Mesenchymal stem cell (in vitro differentiated cells and primary cell): ENCODE measurements around the gene PHKB.

Experiments used
- DNase-seq: peaks from one replicate; pipeline ENCODE4 v3.0.0-alpha.2; 2013
- H2AFZ ChIP-seq: one replicate; pipeline ENCODE4 v1.6.1; 2013; ENCODE audit warnings: low read depth, mild to moderate bottlenecking, control low read depth, inconsistent platforms, low read length, moderate library complexity
- H2AK5ac ChIP-seq: 2 replicates; pipeline ENCODE4 v1.6.1; 2013; ENCODE audit warnings: low read length, moderate library complexity, mild to moderate bottlenecking, inconsistent platforms; ENCODE audit not compliant: severe bottlenecking
- H2BK120ac ChIP-seq: one replicate; pipeline ENCODE4 v1.6.1; 2013; ENCODE audit warnings: low read depth, mild to moderate bottlenecking, inconsistent platforms, low read length, moderate library complexity
- H2BK12ac ChIP-seq, 2 experiments: one replicate each; pipeline ENCODE4 v1.6.1; 2013; ENCODE audit warnings: inconsistent platforms in 2 of 2, low read length in 2 of 2, mild to moderate bottlenecking in 2 of 2, moderate library complexity in 2 of 2, control low read depth in 1 of 2
- H2BK15ac ChIP-seq: one replicate; pipeline ENCODE4 v1.6.1; 2013; ENCODE audit warnings: mild to moderate bottlenecking, low read depth, inconsistent platforms; ENCODE audit not compliant: poor library complexity, severe bottlenecking
- H2BK5ac ChIP-seq: 2 replicates; pipeline ENCODE4 v1.6.1; 2013; ENCODE audit warnings: low read depth, mild to moderate bottlenecking, low read length, control low read depth, inconsistent platforms; ENCODE audit not compliant: poor library complexity, severe bottlenecking
- H3K14ac ChIP-seq, 2 experiments: one replicate each; pipeline ENCODE4 v1.6.1; 2013; ENCODE audit warnings: inconsistent platforms in 2 of 2, low read length in 2 of 2, control low read depth in 1 of 2, mild to moderate bottlenecking in 1 of 2, moderate library complexity in 1 of 2
- H3K18ac ChIP-seq, 2 experiments: one replicate each; pipeline ENCODE4 v1.6.1; 2013; ENCODE audit warnings: inconsistent platforms in 2 of 2, low read length in 2 of 2, control low read depth in 1 of 2, low read depth in 1 of 2, mild to moderate bottlenecking in 1 of 2
- H3K23ac ChIP-seq, 2 experiments: one replicate each; pipeline ENCODE4 v1.6.1; 2013; ENCODE audit warnings: inconsistent platforms in 2 of 2, low read length in 2 of 2, mild to moderate bottlenecking in 2 of 2, moderate library complexity in 2 of 2, control low read depth in 1 of 2
- H3K27ac ChIP-seq: 2 replicates; pipeline ENCODE4 v1.5.1; 2013; ENCODE audit warnings: mild to moderate bottlenecking, moderate library complexity, low read length, control low read depth, inconsistent platforms; ENCODE audit not compliant: poor library complexity, severe bottlenecking
- H3K27me3 ChIP-seq, 2 experiments: 2 replicates each; pipeline versions ENCODE4 v1.6.1 to v1.7.0; 2013; ENCODE audit warnings: low read length in 2 of 2, mild to moderate bottlenecking in 2 of 2, moderate library complexity in 2 of 2, control low read depth in 1 of 2, inconsistent platforms in 1 of 2; ENCODE audit not compliant: control insufficient read depth in 1 of 2, insufficient read depth in 1 of 2
- H3K36me3 ChIP-seq, 2 experiments: 2 replicates each; pipeline versions ENCODE4 v1.6.1 to v1.7.0; 2013; ENCODE audit warnings: low read length in 2 of 2, control low read depth in 1 of 2, inconsistent platforms in 1 of 2, low read depth in 1 of 2, mild to moderate bottlenecking in 1 of 2; ENCODE audit not compliant: insufficient read depth in 2 of 2, control insufficient read depth in 1 of 2
- H3K4ac ChIP-seq, 2 experiments: one replicate each; pipeline ENCODE4 v1.6.1; 2013; ENCODE audit warnings: inconsistent platforms in 2 of 2, low read length in 2 of 2, mild to moderate bottlenecking in 2 of 2, moderate library complexity in 2 of 2, control low read depth in 1 of 2, low read depth in 1 of 2
- H3K4me1 ChIP-seq: 2 replicates; pipeline ENCODE4 v1.6.1; 2013; ENCODE audit warnings: low read depth, low read length, control low read depth; ENCODE audit not compliant: control insufficient read depth, insufficient read depth
- H3K4me2 ChIP-seq: 2 replicates; pipeline ENCODE4 v1.6.1; 2013; ENCODE audit warnings: low read length, mild to moderate bottlenecking, inconsistent platforms; ENCODE audit not compliant: poor library complexity, severe bottlenecking
- H3K4me3 ChIP-seq, 2 experiments: 2 replicates each; pipeline versions ENCODE4 v1.5.1 to v1.7.0; 2013; ENCODE audit warnings: low read length in 2 of 2, mild to moderate bottlenecking in 2 of 2, control low read depth in 1 of 2, low read depth in 1 of 2; ENCODE audit not compliant: insufficient read depth in 1 of 2
- H3K79me1 ChIP-seq: replicated peaks from 2 replicates; pipeline ENCODE4 v1.6.1; 2013; ENCODE audit warnings: mild to moderate bottlenecking, control low read depth, low read length, inconsistent platforms; ENCODE audit not compliant: poor library complexity, severe bottlenecking
- H3K9ac ChIP-seq: 2 replicates; pipeline ENCODE4 v1.7.0; 2013; ENCODE audit warnings: mild to moderate bottlenecking, low read length, moderate library complexity
- H3K9me3 ChIP-seq: 2 replicates; pipeline ENCODE4 v1.7.0; 2013; ENCODE audit warnings: mild to moderate bottlenecking, low read length; ENCODE audit not compliant: control insufficient read depth
- H4K8ac ChIP-seq: one replicate; pipeline ENCODE4 v1.6.1; 2013; ENCODE audit warnings: inconsistent platforms, mild to moderate bottlenecking, low read length, moderate library complexity
- H4K91ac ChIP-seq: one replicate; pipeline ENCODE4 v1.6.1; 2013; ENCODE audit warnings: mild to moderate bottlenecking, low read length, inconsistent platforms
- WGBS: methylation state at CpG from one replicate; pipeline ENCODE4 v1.1.7; 2013; ENCODE audit warnings: mixed read lengths; 5-methylcytosine and 5-hydroxymethylcytosine counted together

The PHKB gene

DNA sequence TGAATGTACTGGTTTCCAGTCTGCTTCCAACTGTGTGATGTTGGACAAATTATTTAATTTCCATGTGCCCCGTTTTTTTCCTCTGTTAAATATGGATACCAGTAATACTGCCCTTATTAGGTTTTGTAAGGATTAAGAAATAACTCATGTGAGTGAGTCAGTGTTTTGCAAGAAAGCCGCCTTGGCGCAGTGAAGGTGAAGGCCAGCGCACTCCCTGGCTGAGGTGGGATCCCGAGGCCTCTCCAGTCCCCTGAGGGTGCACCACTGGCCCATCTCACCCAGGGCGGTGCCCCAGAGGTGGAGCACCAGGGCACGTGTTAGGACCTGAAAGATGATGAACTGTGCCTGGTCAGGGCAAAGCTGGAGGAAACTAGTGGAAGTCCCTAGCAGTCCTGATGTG, 43.5 kb downstream of the PHKB start:
- Histone ChIP-seq H3K4ac (no peak overlapping the region), H3K4me3 (no peak overlapping the region), H2BK5ac (no peak overlapping the region), H3K36me3 (peaks cover 15 to 61% of the 10 kb centered on the region in 2 experiments), H3K79me1 (peaks cover 6% of the 10 kb centered on the region), H3K27me3 (no peaks in the 10 kb centered on the region), H3K9ac (no peak overlapping the region), H3K23ac (no peak overlapping the region), H3K14ac (no peak overlapping the region), H2AK5ac (no peak overlapping the region), H2BK12ac (peak overlapping the region in 1 of 2 experiments; percentile 8), H3K18ac (peak overlapping the region in 1 of 2 experiments; percentile 40), H2AFZ (no peak overlapping the region), H4K8ac (no peak overlapping the region), H4K91ac (peak overlapping the region; percentile 5), H3K4me1 (peaks cover 8% of the 10 kb centered on the region), H2BK15ac (no peak overlapping the region), H3K27ac (no peak overlapping the region), H2BK120ac (no peak overlapping the region), H3K9me3 (no peaks in the 10 kb centered on the region), H3K4me2 (no peak overlapping the region)
- DNase-seq = peak; percentile 56
- 93% methylated on average over 6 of the region's 7 CpGs for WGBS

DNA sequence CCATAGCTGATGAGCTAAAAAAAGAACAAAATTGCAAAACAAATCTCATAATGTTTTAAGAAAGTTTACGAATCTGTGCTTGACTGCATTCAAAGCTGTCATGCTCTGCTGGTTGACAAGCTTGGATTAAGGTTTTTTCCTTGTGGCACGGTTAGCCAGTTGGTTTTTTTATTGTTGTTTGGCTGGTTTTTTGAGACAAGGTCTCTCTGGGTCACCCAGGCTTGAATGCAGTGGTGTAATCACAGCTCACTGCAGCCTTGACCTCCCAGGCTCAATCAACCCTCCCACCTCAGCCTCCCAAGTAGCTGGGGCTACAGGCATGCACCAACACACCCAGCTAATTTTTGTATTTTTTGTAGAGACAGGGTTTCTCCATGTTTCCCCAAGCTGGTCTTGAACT, 45.7 kb downstream of the PHKB start:
- H2BK120ac ChIP-seq = no peak overlapping the region
- no peak overlapping the region for H3K14ac ChIP-seq
- peaks cover 9% of the 10 kb centered on the region for H3K4me1 ChIP-seq

DNA sequence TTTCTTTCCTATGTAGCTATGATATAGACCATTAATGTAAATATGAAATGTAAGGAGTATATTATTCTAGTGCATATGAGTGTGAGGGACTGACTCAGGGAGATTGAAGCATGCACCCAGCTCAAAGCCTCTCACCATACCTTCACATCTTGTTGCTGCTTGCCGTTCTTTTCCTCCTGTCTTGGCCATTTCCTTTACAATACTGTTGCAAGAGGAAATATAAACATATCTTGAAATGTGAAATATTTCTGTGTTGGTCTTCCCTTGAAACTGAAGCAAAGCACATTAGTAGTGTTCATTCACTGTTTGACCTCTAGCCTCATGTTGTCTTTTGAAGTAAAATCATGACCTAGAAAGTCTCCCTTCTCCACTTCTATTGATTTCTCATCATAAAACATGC, 46.6 kb downstream of the PHKB start:
- no peak overlapping the region for H2BK120ac ChIP-seq
- H2AFZ ChIP-seq = no peak overlapping the region
- no peak overlapping the region for H2BK12ac ChIP-seq
- peaks cover 10% of the 10 kb centered on the region for H3K4me1 ChIP-seq
- H3K18ac ChIP-seq = no peak overlapping the region
- peaks cover 12 to 64% of the 10 kb centered on the region in 2 experiments for H3K36me3 ChIP-seq
- no peak overlapping the region for H4K8ac ChIP-seq
- no peaks in the 10 kb centered on the region for H3K9me3 ChIP-seq
- H3K27ac ChIP-seq = no peak overlapping the region
- H3K27me3 ChIP-seq = no peaks in the 10 kb centered on the region
- H3K9ac ChIP-seq = no peak overlapping the region
- H3K14ac ChIP-seq = no peak overlapping the region
- DNase-seq = peak; percentile 32
- no peak overlapping the region for H3K23ac ChIP-seq
- WGBS = no CpG with 5 or more reads among the region's 1 CpG
- H3K4me2 ChIP-seq = no peak overlapping the region
- H2BK5ac ChIP-seq = no peak overlapping the region
- no peak overlapping the region for H3K4me3 ChIP-seq
- H3K4ac ChIP-seq = no peak overlapping the region
- no peak overlapping the region for H2BK15ac ChIP-seq
- no peak overlapping the region for H2AK5ac ChIP-seq
- no peak overlapping the region for H4K91ac ChIP-seq
- peaks cover 3% of the 10 kb centered on the region for H3K79me1 ChIP-seq

More for the DNA sequence above, 45.7 kb downstream of the PHKB start:
- Histone ChIP-seq H2AFZ (no peak overlapping the region), H4K8ac (no peak overlapping the region), H4K91ac (no peak overlapping the region), H3K27me3 (no peaks in the 10 kb centered on the region), H3K27ac (peak overlapping the region; percentile 45), H3K9me3 (no peaks in the 10 kb centered on the region), H2BK5ac (no peak overlapping the region), H2BK12ac (no peak overlapping the region), H3K23ac (no peak overlapping the region), H3K4me3 (no peak overlapping the region), H3K4ac (no peak overlapping the region), H2BK15ac (no peak overlapping the region), H2AK5ac (no peak overlapping the region), H3K36me3 (peaks cover 10 to 60% of the 10 kb centered on the region in 2 experiments), H3K4me2 (no peak overlapping the region), H3K18ac (no peak overlapping the region), H3K79me1 (peaks cover 3% of the 10 kb centered on the region), H3K9ac (no peak overlapping the region)
- WGBS = 100% methylated on average over 1 of the region's 2 CpGs
- no peak for DNase-seq

DNA sequence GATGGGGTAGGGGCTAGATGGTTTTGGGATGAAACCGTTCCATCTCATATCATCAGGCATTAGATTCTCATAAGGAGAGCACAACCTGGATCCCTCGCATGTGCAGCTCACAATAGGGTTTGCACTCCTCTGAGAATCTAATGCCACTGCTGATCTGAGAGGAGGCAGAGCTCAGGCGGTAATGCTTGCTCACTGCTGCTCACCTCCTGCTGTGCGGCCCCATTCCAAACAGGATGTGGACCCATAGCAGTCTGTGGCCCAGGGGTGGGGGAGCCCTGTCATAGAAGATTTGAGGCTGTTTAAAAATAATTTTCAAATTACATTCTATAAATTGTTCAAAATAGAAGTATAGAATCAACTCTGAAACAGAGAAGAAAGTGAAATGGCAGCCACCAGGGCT, 50.8 kb downstream of the PHKB start:
- Histone ChIP-seq H2BK15ac (no peak overlapping the region), H3K4me1 (peaks cover 4% of the 10 kb centered on the region)
- WGBS = 95% methylated on average over 4 of the region's 4 CpGs

More for the DNA sequence above, 50.8 kb downstream of the PHKB start:
- H3K36me3 ChIP-seq = peaks cover 16 to 57% of the 10 kb centered on the region in 2 experiments
- no peak overlapping the region for H2BK5ac ChIP-seq
- H2AFZ ChIP-seq = no peak overlapping the region
- H3K23ac ChIP-seq = no peak overlapping the region
- H3K79me1 ChIP-seq = peaks cover 14% of the 10 kb centered on the region
- no peak overlapping the region for H3K14ac ChIP-seq
- H3K4me2 ChIP-seq = no peak overlapping the region
- no peak overlapping the region for H4K91ac ChIP-seq
- no peak overlapping the region for H3K9ac ChIP-seq
- no peak overlapping the region for H4K8ac ChIP-seq
- DNase-seq = no peak
- H3K4ac ChIP-seq = no peak overlapping the region
- no peak overlapping the region for H2AK5ac ChIP-seq
- no peaks in the 10 kb centered on the region for H3K27me3 ChIP-seq
- no peak overlapping the region for H3K27ac ChIP-seq
- no peak overlapping the region for H3K4me3 ChIP-seq
- H2BK12ac ChIP-seq = no peak overlapping the region
- no peak overlapping the region for H3K18ac ChIP-seq
- H2BK120ac ChIP-seq = no peak overlapping the region
- no peaks in the 10 kb centered on the region for H3K9me3 ChIP-seq
